ENCODE results near the gene ZC3H6. TPM values are rescaled to one million over a fixed set of nuclear protein-coding genes. Genes with fewer than 3 reads are reported as not detected.

The ZC3H6 gene, protein sequence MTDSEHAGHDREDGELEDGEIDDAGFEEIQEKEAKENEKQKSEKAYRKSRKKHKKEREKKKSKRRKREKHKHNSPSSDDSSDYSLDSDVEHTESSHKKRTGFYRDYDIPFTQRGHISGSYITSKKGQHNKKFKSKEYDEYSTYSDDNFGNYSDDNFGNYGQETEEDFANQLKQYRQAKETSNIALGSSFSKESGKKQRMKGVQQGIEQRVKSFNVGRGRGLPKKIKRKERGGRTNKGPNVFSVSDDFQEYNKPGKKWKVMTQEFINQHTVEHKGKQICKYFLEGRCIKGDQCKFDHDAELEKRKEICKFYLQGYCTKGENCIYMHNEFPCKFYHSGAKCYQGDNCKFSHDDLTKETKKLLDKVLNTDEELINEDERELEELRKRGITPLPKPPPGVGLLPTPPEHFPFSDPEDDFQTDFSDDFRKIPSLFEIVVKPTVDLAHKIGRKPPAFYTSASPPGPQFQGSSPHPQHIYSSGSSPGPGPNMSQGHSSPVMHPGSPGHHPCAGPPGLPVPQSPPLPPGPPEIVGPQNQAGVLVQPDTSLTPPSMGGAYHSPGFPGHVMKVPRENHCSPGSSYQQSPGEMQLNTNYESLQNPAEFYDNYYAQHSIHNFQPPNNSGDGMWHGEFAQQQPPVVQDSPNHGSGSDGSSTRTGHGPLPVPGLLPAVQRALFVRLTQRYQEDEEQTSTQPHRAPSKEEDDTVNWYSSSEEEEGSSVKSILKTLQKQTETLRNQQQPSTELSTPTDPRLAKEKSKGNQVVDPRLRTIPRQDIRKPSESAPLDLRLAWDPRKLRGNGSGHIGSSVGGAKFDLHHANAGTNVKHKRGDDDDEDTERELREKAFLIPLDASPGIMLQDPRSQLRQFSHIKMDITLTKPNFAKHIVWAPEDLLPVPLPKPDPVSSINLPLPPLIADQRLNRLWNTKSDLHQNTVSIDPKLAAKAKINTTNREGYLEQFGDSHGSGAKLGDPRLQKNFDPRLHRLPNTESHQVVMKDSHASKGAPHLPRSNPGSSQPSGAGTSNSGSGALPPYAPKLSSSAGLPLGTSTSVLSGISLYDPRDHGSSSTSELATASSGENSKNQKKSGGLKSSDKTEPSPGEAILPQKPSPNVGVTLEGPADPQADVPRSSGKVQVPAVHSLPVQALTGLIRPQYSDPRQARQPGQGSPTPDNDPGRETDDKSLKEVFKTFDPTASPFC
- 4.3 and 5.4 TPM in 2 replicates for total RNA-seq (2014; rRNA removed; shearing (Covaris generic))
- total RNA-seq (2022), result 16.5 and 17.3 TPM in 2 replicates
- Bru-seq, nascent RNA, result percentile 63 among the genes with signal in this experiment
- BruChase-seq, experiment 1, labeled RNA remaining after a 6-hour chase, result percentile 70 among the genes with signal in this experiment
- BruChase-seq, experiment 2, labeled RNA remaining after a 2-hour chase, result percentile 71 among the genes with signal in this experiment
- long read RNA-seq, full-length matches to known transcripts, result 3 of 13 reads
- long read RNA-seq, partial matches to known transcripts, result 3 of 13 reads
- long read RNA-seq, other reads (novel, unspliced or antisense), result 7 of 13 reads

DNA sequence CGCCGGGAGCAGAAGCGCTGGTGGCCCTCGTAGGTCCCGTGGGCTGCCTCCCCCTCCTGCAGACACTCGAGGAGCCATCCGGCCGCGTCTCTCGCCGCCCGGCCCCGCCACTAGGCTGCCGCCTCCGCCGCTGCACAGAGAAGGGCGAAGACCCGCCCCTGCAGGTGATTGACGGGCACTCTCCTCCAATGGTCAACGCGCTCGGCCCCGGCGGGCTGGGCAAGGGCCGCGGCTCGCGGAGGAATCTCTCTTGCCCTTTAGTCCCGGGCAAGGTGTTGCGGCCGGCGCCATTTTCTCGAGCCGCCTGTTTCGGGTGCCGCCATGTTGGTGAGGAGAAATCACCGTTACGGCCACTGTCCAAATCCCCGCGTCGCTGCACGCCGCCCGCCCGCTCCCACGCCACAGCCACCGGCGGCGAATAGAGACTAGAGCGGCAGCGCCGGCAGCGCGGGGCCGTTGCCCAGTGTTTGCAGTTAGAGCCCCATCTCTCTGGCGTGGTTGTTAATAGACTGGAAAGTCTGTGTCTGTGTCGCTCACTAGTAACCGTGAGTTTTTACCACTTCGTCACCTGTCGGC lies at the start of gene ZC3H6:
Gene ZC3H6 (plus strand): TSS at position 287 of the 576 bp plus-strand sequence. CDS start 398 bp downstream, outside the sequence.
- POLR2A ChIA-PET, result interaction anchor here (0.6 to 1.0 kb wide), 5 partner anchors 10 to 1483 kb away, joined by 3 to 9 read pairs (median 4); no protein-coding TSS in a partner anchor
- H3K27ac ChIP-seq (ENCODE audit: low read depth, low read length, poor library complexity, severe bottlenecking), result peak within 1 kb of the TSS; percentile 97
- peak within 1 kb of the TSS; percentile 94 for H3K4me2 ChIP-seq (ENCODE audit: low read length)
- H3K36me3 ChIP-seq (ENCODE audit: insufficient read depth, low read length), result no peaks in the 10 kb centered on the region
- no peaks in the 10 kb centered on the region; the same call in 1 of the 2 replicates for H3K9me3 ChIP-seq (ENCODE audit: low read length)
- H3K4me1 ChIP-seq (ENCODE audit: insufficient read depth, low read length, poor library complexity, severe bottlenecking), result peaks cover 12% of the 10 kb centered on the region
- H4K20me1 ChIP-seq (ENCODE audit: insufficient read depth, low read length), result no peaks in the 10 kb centered on the region
- BruUV-seq (replicated peaks), result no TSS peak
- CTCF ChIA-PET (ENCODE audit: unreplicated experiment), result no interaction called here
- H2AFZ ChIP-seq (ENCODE audit: low read length), result peak within 1 kb of the TSS; percentile 92
- peaks cover 18% of the 10 kb centered on the region for H3K79me2 ChIP-seq (ENCODE audit: insufficient read depth, low read depth, low read length)
- H3K9me2 ChIP-seq (ENCODE audit: insufficient read depth, low read length), result no peaks in the 10 kb centered on the region
- peak within 1 kb of the TSS; percentile 97 for H3K4me3 ChIP-seq (ENCODE audit: low read depth, low read length, poor library complexity, severe bottlenecking)
- peak; percentile 98 for DNase-seq (ENCODE audit: low spot score)
- intact Hi-C loops (cut with micrococcal nuclease; ENCODE audit: unreplicated experiment), result loop anchor here (1.0 to 5.0 kb wide), 6 partner anchors 17 to 393 kb away; partner anchors contain the start of genes ANAPC1 and POLR1B
- TF ChIP-seq, protein P1, sequence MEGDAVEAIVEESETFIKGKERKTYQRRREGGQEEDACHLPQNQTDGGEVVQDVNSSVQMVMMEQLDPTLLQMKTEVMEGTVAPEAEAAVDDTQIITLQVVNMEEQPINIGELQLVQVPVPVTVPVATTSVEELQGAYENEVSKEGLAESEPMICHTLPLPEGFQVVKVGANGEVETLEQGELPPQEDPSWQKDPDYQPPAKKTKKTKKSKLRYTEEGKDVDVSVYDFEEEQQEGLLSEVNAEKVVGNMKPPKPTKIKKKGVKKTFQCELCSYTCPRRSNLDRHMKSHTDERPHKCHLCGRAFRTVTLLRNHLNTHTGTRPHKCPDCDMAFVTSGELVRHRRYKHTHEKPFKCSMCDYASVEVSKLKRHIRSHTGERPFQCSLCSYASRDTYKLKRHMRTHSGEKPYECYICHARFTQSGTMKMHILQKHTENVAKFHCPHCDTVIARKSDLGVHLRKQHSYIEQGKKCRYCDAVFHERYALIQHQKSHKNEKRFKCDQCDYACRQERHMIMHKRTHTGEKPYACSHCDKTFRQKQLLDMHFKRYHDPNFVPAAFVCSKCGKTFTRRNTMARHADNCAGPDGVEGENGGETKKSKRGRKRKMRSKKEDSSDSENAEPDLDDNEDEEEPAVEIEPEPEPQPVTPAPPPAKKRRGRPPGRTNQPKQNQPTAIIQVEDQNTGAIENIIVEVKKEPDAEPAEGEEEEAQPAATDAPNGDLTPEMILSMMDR (conservative IDR thresholded peaks at IDR 0.05; ENCODE audit: low read length), result no peak
- TF ChIP-seq EZH2phosphoT487 (IDR thresholded peaks at IDR 0.05; ENCODE audit: borderline replicate concordance, low read depth, low read length), result no peak

DNA sequence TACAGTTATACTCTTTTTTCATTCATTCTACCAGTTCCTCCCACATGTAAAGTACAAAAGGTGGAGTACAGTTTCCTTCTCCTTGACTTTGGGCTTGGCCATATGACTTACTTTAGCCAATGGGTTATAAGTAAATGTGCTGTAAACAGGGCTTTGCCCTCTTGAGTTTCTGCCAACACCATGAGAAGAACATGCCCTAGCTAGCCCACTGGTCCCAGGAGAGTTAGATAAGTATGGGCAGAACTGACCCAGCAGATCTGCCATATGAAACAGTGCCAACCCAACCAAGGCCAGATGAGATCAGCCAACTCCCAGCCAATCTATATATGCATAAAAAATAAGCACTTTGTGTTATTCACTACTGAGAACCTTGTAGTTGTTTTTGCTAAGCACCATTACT lies 46.0 kb upstream of the ZC3H6 start:
- CTCF ChIA-PET (ENCODE audit: unreplicated experiment), result no interaction called here
- TF ChIP-seq EZH2phosphoT487 (IDR thresholded peaks at IDR 0.05; ENCODE audit: borderline replicate concordance, low read depth, low read length), result no peak
- Histone ChIP-seq H3K4me2 (ENCODE audit: low read length) (no peak overlapping the region), H3K9me2 (ENCODE audit: insufficient read depth, low read length) (no peaks in the 10 kb centered on the region), H3K36me3 (ENCODE audit: insufficient read depth, low read length) (peaks cover 95% of the 10 kb centered on the region), H3K79me2 (ENCODE audit: insufficient read depth, low read depth, low read length) (no peaks in the 10 kb centered on the region), H3K4me3 (ENCODE audit: low read depth, low read length, poor library complexity, severe bottlenecking) (no peak overlapping the region), H2AFZ (ENCODE audit: low read length) (no peak overlapping the region), H3K9me3 (ENCODE audit: low read length) (no peaks in the 10 kb centered on the region), H4K20me1 (ENCODE audit: insufficient read depth, low read length) (no peaks in the 10 kb centered on the region), H3K4me1 (ENCODE audit: insufficient read depth, low read length, poor library complexity, severe bottlenecking) (no peaks in the 10 kb centered on the region), H3K27ac (ENCODE audit: low read depth, low read length, poor library complexity, severe bottlenecking) (no peak overlapping the region)
- DNase-seq (ENCODE audit: low spot score), result no peak
- intact Hi-C loops (cut with micrococcal nuclease; ENCODE audit: unreplicated experiment), result no loop called here
- POLR2A ChIA-PET, result interaction anchor here (0.6 kb wide), 1 partner anchor 427 kb away, joined by 4 read pairs; no protein-coding TSS in a partner anchor
- no TSS peak for BruUV-seq (replicated peaks)
